Keratinocyte (primary cell): ENCODE results near the gene KMT2E. TPM values are rescaled to one million over a fixed set of nuclear protein-coding genes. Genes with fewer than 3 reads are reported as not detected.
A peak's percentile ranks its signal among the peaks of the same experiment; 100 is the strongest.

ENCODE experiments used
- DNase-seq: peaks from one replicate; pipeline ENCODE4 v3.0.0-alpha.2; 2011; ENCODE audit warnings: low read depth, missing footprints, low spot score
- FAIRE-seq: peaks from 2 replicates; lab custom pipeline; 2011; peaks lifted over from hg19 to GRCh38; lab: Jason Lieb, UNC
- H2AFZ ChIP-seq: 2 replicates; pipeline ENCODE4 v1.6.0; 2012; ENCODE audit warnings: low read length, control low read depth, inconsistent platforms; ENCODE audit not compliant: control insufficient read depth
- H3K27ac ChIP-seq: 2 replicates; pipeline ENCODE4 v1.5.1; 2011; ENCODE audit warnings: low read length; ENCODE audit not compliant: control insufficient read depth, insufficient read depth
- H3K27me3 ChIP-seq: 3 replicates; pipeline ENCODE4 v1.6.0; 2011; ENCODE audit warnings: low read length; ENCODE audit not compliant: control insufficient read depth, insufficient read depth; ENCODE audit errors: extremely low read depth
- H3K36me3 ChIP-seq, 2 experiments: 2 replicates in 1 of 2; 3 replicates in 1 of 2; pipeline ENCODE4 v1.5.1; 2011; ENCODE audit warnings: low read length in 2 of 2, mild to moderate bottlenecking in 1 of 2; ENCODE audit not compliant: control insufficient read depth in 2 of 2, insufficient read depth in 2 of 2; ENCODE audit errors: extremely low read depth in 1 of 2
- H3K4me1 ChIP-seq: 3 replicates; pipeline ENCODE4 v1.5.1; 2011; ENCODE audit warnings: low read length; ENCODE audit not compliant: control insufficient read depth, insufficient read depth; ENCODE audit errors: extremely low read depth
- H3K4me2 ChIP-seq: 3 replicates; pipeline ENCODE4 v1.6.0; 2011; ENCODE audit warnings: low read depth, low read length; ENCODE audit not compliant: control insufficient read depth, insufficient read depth; ENCODE audit errors: extremely low read depth
- H3K4me3 ChIP-seq, 3 experiments: fragments of 200-600 bp in 1 of 3; sonication (generic) in 1 of 3; 2 replicates in 2 of 3; 3 replicates in 1 of 3; pipeline ENCODE4 v1.5.1; 2011 to 2016; ENCODE audit warnings: low read length in 3 of 3, mild to moderate bottlenecking in 3 of 3, control low read depth in 2 of 3, inconsistent platforms in 1 of 3, low read depth in 1 of 3, mixed read lengths in 1 of 3, mixed run types in 1 of 3, moderate library complexity in 1 of 3; ENCODE audit not compliant: control insufficient read depth in 2 of 3, insufficient read depth in 2 of 3; ENCODE audit errors: extremely low read depth in 1 of 3
- H3K79me2 ChIP-seq: 2 replicates; pipeline ENCODE4 v1.6.0; 2012; ENCODE audit warnings: low read length; ENCODE audit not compliant: control insufficient read depth, insufficient read depth
- H3K9ac ChIP-seq: 3 replicates; pipeline ENCODE4 v1.6.0; 2011; ENCODE audit warnings: low read length; ENCODE audit not compliant: control insufficient read depth, insufficient read depth; ENCODE audit errors: extremely low read depth
- H3K9me1 ChIP-seq: 3 replicates; pipeline ENCODE4 v1.6.0; 2011; ENCODE audit warnings: low read length; ENCODE audit not compliant: control insufficient read depth, insufficient read depth; ENCODE audit errors: extremely low read depth
- H3K9me3 ChIP-seq: 2 replicates; pipeline ENCODE4 v1.5.1; 2012; ENCODE audit warnings: low read depth, low read length; ENCODE audit not compliant: control insufficient read depth
- H4K20me1 ChIP-seq: 3 replicates; pipeline ENCODE4 v1.6.0; 2011; ENCODE audit warnings: low read length; ENCODE audit not compliant: control insufficient read depth, insufficient read depth; ENCODE audit errors: extremely low read depth
- EZH2 ChIP-seq: IDR thresholded peaks from one replicate; pipeline ENCODE4 v1.6.1; 2012; ENCODE audit warnings: inconsistent platforms, mild to moderate bottlenecking, low read length, moderate library complexity
- dilution Hi-C: fragments of 300-500 bp; cut with MboI; formaldehyde crosslinking; loops from one replicate; pipeline ENCODE4 v1.7.0; 2020; ENCODE audit warnings: low sequenced_read_pairs; ENCODE audit not compliant: extremely low pct_ligation_motif_present
- polyA plus RNA-seq, 5 experiments: library from polyadenylated mRNA; depleted of rRNA in 3 of 5; stranded (reverse) in 3 of 5; stranded (forward) in 1 of 5; unstranded in 1 of 5; fragments of >200 nt; gene quantifications; 1 replicate in 1 of 5; 2 replicates in 3 of 5; 3 replicates in 1 of 5; pipeline versions ENCODE4 v1.2.1 to v1.2.3, GENCODE V29; 2011 to 2012; ENCODE audit warnings: missing spikeins in 2 of 5, low read depth in 1 of 5, low replicate concordance in 1 of 5
- TF ChIP-seq, protein P1 (sequence below), 3 experiments: IDR thresholded peaks in 1 of 3; conservative IDR thresholded peaks in 1 of 3; optimal IDR thresholded peaks in 1 of 3; 2 replicates in 2 of 3; 3 replicates in 1 of 3; pipeline versions ENCODE3 to v1.5.1; 2011; ENCODE audit warnings: low read length in 3 of 3, mild to moderate bottlenecking in 3 of 3, moderate library complexity in 2 of 3, control low read depth in 1 of 3, inconsistent platforms in 1 of 3; ENCODE audit not compliant: insufficient read depth in 2 of 3; ENCODE audit errors: extremely low read depth in 1 of 3

Gene KMT2E
- polyA plus RNA-seq, 1 donor (not counting 4 experiments of a cell fraction or from before 2014, with no cell fraction given), result 12.9 TPM

DNA sequence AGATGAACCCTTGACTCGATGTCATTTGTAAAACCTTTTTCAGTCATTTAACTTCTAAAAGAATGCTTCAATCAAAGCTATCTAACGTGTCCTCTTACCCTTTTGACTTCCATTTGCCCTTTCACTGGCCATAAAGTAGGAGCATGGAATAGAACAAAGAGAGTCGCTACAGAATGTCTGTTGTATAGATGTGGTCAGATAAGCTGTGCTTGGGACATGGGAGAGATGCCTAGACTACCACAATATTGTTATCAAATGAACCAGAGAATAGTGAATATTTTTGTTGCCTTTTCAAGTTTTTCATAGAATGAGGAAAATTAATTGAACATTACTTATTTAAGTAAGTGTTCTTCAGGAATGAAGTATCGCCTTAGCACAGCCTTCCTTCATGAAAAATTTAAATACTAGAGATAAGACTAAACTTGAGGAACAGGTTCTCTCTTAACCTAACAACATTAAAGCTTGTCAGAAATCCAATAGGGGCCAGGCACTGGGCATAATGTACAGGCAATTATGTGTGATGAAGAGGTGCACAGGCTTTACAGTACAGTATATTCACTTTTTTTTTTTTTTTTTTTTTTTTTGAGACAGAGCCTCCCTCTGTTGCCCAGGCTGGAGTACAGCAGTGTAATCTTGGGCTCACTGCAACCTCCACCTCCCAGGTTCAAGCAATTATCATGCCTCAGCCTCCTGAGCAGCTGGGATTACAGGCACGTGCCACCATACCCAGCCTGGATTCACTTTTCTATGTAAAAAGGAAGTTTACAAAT lies 7.5 kb upstream of the KMT2E start:
- dilution Hi-C loops, result no loop called here
- Histone ChIP-seq H3K4me3 (no peak overlapping the region), H3K9me1 (peaks cover 3% of the 10 kb centered on the region), H2AFZ (no peak overlapping the region), H3K9me3 (no peaks in the 10 kb centered on the region), H3K4me1 (peaks cover 31% of the 10 kb centered on the region), H3K4me2 (peak overlapping the region; percentile 9), H3K9ac (no peak overlapping the region), H3K27ac (no peak overlapping the region), H4K20me1 (peaks cover 15% of the 10 kb centered on the region), H3K27me3 (no peaks in the 10 kb centered on the region), H3K79me2 (peaks cover 99% of the 10 kb centered on the region), H3K36me3 (peaks cover 4 to 5% of the 10 kb centered on the region in 2 experiments)
- DNase-seq, result no peak
- TF ChIP-seq EZH2, result no peak
- TF ChIP-seq, protein P1, sequence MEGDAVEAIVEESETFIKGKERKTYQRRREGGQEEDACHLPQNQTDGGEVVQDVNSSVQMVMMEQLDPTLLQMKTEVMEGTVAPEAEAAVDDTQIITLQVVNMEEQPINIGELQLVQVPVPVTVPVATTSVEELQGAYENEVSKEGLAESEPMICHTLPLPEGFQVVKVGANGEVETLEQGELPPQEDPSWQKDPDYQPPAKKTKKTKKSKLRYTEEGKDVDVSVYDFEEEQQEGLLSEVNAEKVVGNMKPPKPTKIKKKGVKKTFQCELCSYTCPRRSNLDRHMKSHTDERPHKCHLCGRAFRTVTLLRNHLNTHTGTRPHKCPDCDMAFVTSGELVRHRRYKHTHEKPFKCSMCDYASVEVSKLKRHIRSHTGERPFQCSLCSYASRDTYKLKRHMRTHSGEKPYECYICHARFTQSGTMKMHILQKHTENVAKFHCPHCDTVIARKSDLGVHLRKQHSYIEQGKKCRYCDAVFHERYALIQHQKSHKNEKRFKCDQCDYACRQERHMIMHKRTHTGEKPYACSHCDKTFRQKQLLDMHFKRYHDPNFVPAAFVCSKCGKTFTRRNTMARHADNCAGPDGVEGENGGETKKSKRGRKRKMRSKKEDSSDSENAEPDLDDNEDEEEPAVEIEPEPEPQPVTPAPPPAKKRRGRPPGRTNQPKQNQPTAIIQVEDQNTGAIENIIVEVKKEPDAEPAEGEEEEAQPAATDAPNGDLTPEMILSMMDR (optimal IDR thresholded peaks at IDR 0.05 in 1 of 3, IDR thresholded peaks at IDR 0.05 in 1 of 3, conservative IDR thresholded peaks at IDR 0.05 in 1 of 3; ENCODE audit: extremely low read depth in 1 of 3, insufficient read depth in 2 of 3, low read length in 3 of 3), result no peak
- no peak for FAIRE-seq

DNA sequence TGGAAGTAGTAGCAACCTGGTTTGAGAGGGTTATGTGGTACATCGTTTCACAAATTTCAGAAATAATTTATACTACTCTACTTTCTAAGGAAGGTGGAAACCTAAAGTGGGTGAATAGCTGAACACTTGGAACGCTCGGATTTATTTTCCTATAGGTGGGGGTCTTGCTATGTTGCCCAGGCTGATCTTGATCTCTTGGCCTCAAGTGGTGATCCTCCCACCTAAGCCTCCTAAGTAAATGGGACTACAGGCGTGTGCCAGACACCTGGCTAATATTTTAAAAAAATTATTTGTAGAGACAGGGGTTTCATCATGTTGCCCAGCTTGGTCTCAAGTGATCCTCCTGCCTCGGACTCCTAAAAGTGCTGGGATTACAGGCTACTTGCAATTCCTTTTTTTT lies 6.7 kb upstream of the KMT2E start:
- H3K27me3 ChIP-seq, result no peaks in the 10 kb centered on the region
- no peak overlapping the region for H3K27ac ChIP-seq
- peaks cover 3% of the 10 kb centered on the region for H3K9me1 ChIP-seq
- peak overlapping the region; percentile 9 for H3K4me2 ChIP-seq
- FAIRE-seq, result no peak
- H3K36me3 ChIP-seq, result peaks cover 3 to 5% of the 10 kb centered on the region in 2 experiments
- no peak overlapping the region for H2AFZ ChIP-seq
- peaks cover 99% of the 10 kb centered on the region for H3K79me2 ChIP-seq
- no peaks in the 10 kb centered on the region for H3K9me3 ChIP-seq
- H3K4me1 ChIP-seq, result peaks cover 31% of the 10 kb centered on the region
- DNase-seq, result no peak
- H3K4me3 ChIP-seq, result no peak overlapping the region
- no peak overlapping the region for H3K9ac ChIP-seq
- dilution Hi-C loops, result no loop called here
- no peak for TF ChIP-seq EZH2
- TF ChIP-seq, protein P1 (optimal IDR thresholded peaks at IDR 0.05 in 1 of 3, IDR thresholded peaks at IDR 0.05 in 1 of 3, conservative IDR thresholded peaks at IDR 0.05 in 1 of 3; ENCODE audit: extremely low read depth in 1 of 3, insufficient read depth in 2 of 3, low read length in 3 of 3), result no peak
- peaks cover 15% of the 10 kb centered on the region for H4K20me1 ChIP-seq
